Stimulated activated naive CD4-positive, alpha-beta T cell (primary cell): Measurements from ENCODE around the gene TBC1D23.
A peak's percentile ranks its signal among the peaks of the same experiment; 100 is the strongest.
"Not testable (repeated sequence)": the region's sequence is repeated elsewhere in the genome, so short reads cannot be mapped to it uniquely, and the experiment has no call there.

Experiments used
- DNase-seq, 6 experiments: peaks; one replicate each; lab custom pipeline; 2025; lab: John Stamatoyannopoulos, UW

The TBC1D23 gene

GRCh38 chr3:100299016-100299415, 38.2 kb downstream of the TBC1D23 start:
- DNase-seq: no peak

GRCh38 chr3:100306695-100307094, 45.9 kb downstream of the TBC1D23 start:
- DNase-seq: no peak

- no peak for DNase-seq
Observed at GRCh38 chr3:100310355-100310965, 49.7 kb downstream of the TBC1D23 start.

GRCh38 chr3:100311011-100311410, 50.2 kb downstream of the TBC1D23 start:
- no peak for DNase-seq

GRCh38 chr3:100316641-100317069, 55.9 kb downstream of the TBC1D23 start:
- peak in 4 of 6 experiments; percentile 10 to 63 (median 46) for DNase-seq

- no peak for DNase-seq
Observed at GRCh38 chr3:100317912-100318311, 57.1 kb downstream of the TBC1D23 start.

GRCh38 chr3:100319951-100320350, 59.2 kb downstream of the TBC1D23 start:
- DNase-seq: no peak

- DNase-seq: no peak
Observed at GRCh38 chr3:100324044-100324443, 63.3 kb downstream of the TBC1D23 start.

GRCh38 chr3:100325827-100326226, 65.0 kb downstream of the TBC1D23 start:
- no peak for DNase-seq

- not testable (repeated sequence) for DNase-seq
Observed at GRCh38 chr3:100327377-100327776, 66.6 kb downstream of the TBC1D23 start.

GRCh38 chr3:100329800-100330489, 69.2 kb downstream of the TBC1D23 start:
- DNase-seq: no peak

- no peak for DNase-seq
Observed at GRCh38 chr3:100330651-100331050, 69.9 kb downstream of the TBC1D23 start.

- DNase-seq: no peak
Observed at GRCh38 chr3:100331660-100332059, 70.9 kb downstream of the TBC1D23 start.

- no peak for DNase-seq
Observed at GRCh38 chr3:100333051-100333450, 72.3 kb downstream of the TBC1D23 start.

- DNase-seq: no peak
Observed at GRCh38 chr3:100333970-100334487, 73.2 kb downstream of the TBC1D23 start.

- DNase-seq: peak; percentile 48 to 78 (median 66)
Observed at GRCh38 chr3:100334488-100335351, 73.9 kb downstream of the TBC1D23 start, which contains the start of gene NIT2. TSS of gene NIT2 (plus strand) at chr3:100334757. CDS start at chr3:100334792, 35 bp downstream.

- DNase-seq: peak in 2 of 6 experiments; percentile 3 to 25
Observed at GRCh38 chr3:100335434-100335833, 74.6 kb downstream of the TBC1D23 start.

GRCh38 chr3:100336229-100336628, 75.4 kb downstream of the TBC1D23 start:
- DNase-seq: not testable (repeated sequence)

GRCh38 chr3:100338911-100339310, 78.1 kb downstream of the TBC1D23 start:
- no peak for DNase-seq

- no peak for DNase-seq
Observed at GRCh38 chr3:100339786-100340185, 79.0 kb downstream of the TBC1D23 start.

GRCh38 chr3:100340527-100340926, 79.7 kb downstream of the TBC1D23 start:
- no peak for DNase-seq

GRCh38 chr3:100348727-100349126, 87.9 kb downstream of the TBC1D23 start:
- DNase-seq: no peak
